ENCODE data around the gene ZNF79.

The ZNF79 gene

DNA sequence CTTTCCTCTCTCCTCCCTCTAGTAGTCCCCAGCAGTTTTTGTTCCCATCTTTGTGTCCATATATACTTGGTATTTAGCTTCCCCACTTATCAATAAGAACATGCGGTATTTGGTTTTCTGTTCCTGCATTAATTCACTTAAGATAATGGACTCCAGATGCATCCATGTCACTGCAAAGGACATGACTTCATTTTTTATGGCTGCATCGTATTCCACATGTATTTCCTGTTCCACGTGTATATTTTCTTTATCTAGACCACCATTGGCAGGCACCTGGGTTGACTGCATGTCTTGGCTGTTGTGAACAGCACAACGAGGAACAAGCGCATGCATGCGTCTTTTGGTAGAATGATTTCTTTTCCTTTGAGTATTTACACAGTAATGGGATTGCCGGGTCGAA, 6.2 kb downstream of the ZNF79 start:
- no peak for DNase-seq

DNA sequence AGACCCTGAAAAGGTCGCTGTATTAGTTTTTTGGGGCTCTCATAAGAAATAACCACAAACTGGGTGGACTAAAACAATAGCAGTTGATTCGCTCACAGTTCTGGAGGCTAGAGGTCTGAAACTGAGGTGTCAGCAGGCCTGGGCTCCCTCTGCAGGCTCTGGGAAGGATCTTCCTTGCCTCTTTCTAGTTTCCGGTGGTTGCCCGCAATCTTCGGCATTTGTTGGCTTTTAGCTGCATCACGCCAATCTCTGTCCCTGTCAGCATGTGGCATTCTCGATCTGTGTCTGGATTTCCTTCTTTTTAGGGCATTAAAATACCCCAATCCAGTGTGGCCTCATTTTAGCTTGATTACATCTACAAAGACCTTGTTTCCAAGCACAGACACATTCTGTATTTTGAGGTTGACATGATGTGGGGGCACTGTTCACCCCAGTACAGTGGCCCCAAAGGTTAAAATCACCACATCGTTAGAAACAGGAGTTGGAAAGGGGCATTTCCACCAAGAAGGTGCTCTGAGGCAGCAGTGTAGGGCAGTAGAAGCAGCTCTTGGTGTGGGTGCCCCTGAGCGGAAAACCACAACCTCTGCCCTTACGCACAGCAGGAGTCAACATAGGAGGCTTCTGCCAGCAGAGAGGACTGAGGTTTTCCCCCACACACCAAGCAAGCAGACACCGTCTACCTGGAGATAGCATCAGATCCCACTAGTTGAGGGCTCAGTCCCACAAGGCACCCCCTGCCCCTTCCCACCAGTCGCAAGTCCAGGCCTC, 13.5 kb downstream of the ZNF79 start:
- DNase-seq = no peak

GRCh38 chr9:127438394-127438793, 14.2 kb downstream of the ZNF79 start:
- DNase-seq = no peak

GRCh38 chr9:127444283-127444920, 20.2 kb downstream of the ZNF79 start:
- no peak for DNase-seq

- DNase-seq = no peak
Observed at GRCh38 chr9:127444921-127445850, 21.0 kb downstream of the ZNF79 start.

GRCh38 chr9:127445851-127446712, 21.9 kb downstream of the ZNF79 start:
- no peak for DNase-seq

DNA sequence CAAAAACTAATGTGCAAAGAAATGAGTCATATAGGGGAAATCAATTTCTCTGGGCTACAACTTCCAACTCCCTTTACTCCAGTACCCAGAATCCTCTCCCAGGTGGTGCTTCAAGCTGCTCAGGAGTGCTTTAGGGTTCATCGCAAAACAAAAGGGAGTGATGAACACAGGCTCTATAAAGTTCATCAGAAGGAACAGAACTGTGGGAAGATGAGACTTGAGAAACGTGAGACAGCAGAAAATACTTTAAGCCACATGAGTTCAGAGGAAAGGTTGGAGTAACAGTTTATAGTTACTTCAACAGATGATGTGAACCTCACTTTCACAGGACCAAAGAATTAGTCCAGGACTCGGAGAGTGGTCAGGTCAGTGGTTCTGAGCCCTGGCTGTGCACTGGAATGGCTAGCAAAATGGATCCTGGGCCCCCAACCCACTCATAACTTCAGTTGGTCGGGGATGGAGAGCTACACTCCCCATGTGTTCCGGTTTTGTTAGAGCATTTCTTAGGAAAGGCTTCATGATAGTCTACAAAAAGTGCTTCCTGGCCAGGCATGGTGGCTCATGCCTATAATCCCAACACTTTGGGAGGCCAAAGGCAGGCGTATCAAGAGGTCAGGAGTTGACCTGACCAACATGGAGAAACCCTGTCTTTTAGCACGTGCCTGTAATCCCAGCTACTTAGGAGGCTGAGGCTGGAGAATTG, 22.7 kb downstream of the ZNF79 start:
- no peak for DNase-seq

DNA sequence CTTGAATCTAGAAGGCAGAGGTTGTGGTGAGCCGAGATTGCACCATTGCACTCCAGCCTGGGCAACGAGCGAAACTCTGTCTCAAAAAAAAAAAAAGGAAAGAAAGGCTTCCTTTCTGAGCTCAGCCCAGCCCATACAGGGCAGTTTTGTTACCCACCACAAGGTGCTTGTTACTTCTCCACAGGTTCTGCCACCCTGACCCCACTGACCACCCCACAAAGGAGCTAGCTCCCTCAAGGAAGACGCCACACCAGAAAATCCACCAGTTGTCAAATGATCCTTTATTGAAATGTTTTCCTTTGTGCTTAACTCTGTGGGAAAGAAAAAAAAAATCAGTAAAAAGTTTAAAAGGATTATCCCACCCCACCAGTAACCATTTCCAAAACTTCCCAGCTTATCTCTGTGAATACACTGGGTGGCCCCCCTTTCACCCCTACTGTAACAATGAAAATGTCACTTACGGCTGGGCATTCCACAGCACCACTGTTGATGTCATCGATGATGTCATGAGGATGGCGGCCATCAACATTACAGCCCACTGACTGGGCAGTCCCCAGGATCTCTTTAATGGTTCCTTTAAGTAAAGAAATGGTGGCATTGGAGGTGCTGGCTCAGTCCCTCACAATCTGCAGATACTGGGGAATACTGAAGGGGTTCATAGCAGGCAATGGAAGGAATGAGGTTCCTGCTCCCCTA, 23.4 kb downstream of the ZNF79 start:
- DNase-seq = no peak

DNA sequence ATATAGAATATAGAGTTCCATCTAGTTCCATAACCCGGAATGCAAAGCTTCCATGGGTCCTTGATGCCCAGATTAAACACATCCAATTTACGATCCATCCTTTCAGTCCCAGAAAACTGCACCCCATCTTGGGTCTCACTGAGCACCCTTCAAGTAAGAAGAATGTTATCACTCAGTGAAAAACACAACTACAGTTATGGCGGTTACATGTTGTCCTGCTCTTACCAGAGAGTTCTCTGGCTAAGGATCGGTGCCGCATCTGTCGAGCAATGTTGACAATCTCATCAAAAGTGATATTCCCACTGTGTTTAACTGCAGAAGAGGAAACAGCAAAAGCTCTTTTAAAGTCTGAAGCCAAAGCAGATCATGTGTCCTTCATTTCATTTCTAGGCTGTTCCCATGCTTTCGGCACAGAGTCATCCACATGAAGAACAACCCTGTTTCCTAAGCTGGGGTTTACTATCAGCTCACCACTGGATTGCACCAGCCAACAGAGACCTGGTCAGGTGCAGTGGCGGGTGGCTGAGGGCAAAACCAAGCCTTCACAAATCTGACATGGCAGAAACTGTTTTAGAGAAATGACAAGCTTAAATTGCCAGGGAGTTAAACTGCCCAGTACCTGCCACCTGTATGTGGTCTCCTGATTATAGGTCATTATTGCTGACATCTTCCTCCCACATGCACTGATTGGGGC, 24.1 kb downstream of the ZNF79 start:
- DNase-seq = no peak

DNA sequence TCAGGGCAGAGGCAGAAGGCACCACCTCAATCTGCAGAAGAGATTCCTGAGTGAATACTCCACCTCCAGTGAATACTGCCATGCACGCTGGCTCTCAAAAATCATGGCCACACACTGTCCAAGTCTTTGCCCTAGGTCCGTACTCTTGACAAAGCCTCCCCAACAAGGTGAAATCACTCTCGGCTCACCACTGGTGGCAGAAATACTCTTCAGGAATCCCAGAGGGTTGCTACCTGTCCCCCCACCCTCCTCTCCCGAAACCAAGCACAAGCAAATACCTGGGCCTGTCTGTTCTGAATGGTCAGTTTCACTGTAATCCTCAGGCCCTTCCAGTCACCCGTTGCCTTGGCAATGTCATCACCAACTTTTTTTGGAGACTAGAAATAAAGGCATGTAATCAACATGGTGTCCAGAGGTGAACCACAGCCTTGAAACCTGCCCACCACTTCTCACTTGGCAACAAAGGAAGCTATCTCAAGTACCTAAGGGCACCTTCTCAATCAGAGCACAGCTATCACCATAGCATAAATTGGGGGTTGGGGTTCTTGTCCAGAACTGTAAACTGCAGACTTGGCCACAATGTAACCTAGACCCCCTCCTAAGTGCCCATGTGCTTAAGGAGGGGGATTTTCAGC, 25.3 kb downstream of the ZNF79 start:
- no peak for DNase-seq

- DNase-seq = no peak
Observed at GRCh38 chr9:127450243-127450760, 26.1 kb downstream of the ZNF79 start.

DNA sequence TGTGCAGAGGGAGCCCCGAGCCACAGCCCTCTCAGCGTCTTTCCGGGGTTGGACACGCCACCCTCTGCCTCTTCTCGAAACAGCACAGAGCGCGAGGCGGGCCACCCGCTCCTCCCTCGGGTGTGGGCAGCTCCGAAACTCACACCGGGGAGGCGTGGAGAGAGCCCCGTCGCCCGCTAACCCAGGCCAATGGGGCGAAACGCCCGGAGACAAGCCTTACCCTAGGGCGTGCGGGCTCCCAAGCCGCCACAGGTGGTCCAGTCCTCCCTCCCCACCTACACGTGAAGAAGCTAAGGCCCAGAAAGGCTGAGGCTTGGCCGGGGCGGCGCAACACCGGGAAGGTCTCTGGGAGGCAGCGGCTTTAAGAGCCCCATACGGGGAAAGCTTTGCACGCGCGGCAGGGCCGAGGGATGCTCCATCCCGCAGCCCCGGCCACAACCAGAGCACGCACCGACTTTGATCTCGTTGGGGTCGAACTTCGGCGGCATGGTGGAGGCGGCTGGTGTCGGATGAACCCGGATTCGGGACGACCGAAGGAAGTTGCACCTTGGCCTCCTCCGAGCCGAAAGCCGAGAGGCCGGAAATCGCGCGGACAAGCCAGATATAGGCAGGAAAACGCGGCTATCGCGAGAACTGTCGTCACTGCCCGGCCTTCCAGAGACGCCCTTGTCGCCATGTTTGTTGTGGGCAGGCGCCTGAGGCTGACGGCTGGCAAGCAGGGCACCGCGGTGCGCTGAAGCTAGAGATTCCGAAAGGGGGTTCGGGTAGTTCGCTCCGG, 26.8 kb downstream of the ZNF79 start, which contains the start of the genes LRSAM1 and RPL12:
TSS of gene LRSAM1 (plus strand) at position 681 of the 778 bp plus-strand sequence. CDS start 3,018 bp downstream, outside the sequence.
TSS of gene RPL12 (minus strand) at position 577 of the 778 bp plus-strand sequence. CDS start at position 488, 89 bp downstream.
- peak; percentile 87 for DNase-seq

DNA sequence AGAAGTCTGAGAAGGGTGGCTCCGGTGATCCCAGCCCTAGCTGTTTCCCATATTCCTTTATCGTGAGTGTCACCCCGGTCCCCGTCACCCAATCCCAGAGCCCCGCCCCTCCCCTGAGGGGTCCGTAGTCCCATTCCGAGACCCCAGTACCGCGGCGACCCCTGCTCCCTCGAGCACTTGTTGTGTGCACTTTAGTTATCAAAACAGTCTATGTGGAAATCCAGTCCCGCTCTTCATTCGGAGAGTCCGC, 27.4 kb downstream of the ZNF79 start:
- DNase-seq = no peak

GRCh38 chr9:127451858-127452656, 27.9 kb downstream of the ZNF79 start:
- peak; percentile 70 for DNase-seq

DNA sequence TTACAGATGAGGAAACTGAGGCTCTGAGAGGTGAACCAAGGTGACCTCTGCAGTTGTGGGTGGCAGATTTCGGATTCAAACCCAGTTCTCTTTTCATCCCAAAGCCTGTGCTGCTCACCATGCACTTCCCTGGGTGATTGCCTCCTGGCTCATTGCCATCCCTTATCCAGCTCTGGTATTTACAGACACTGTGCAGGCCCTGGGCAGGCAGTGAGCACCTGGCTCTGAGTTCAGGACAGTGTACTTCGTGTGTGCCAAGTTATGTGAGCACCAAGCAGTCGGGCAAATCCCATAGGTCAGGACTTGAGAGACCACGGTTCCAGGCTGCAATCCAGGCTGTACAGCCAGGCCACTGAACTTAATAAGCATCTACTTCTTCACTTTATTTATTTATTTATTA, 28.5 kb downstream of the ZNF79 start:
- DNase-seq = no peak

- peak; percentile 57 for DNase-seq
Observed at GRCh38 chr9:127455324-127455992, 31.3 kb downstream of the ZNF79 start.

- no peak for DNase-seq
Observed at GRCh38 chr9:127457191-127457878, 33.2 kb downstream of the ZNF79 start.

Measured in 8988T (cell line).